Mucosa of gallbladder (tissue), 1 donor: ENCODE measurements around the gene NFATC2IP. TPM values are rescaled to one million over a fixed set of nuclear protein-coding genes. Genes with fewer than 3 reads are reported as not detected.
"Not testable (repeated sequence)": the region's sequence is repeated elsewhere in the genome, so short reads cannot be mapped to it uniquely, and the experiment has no call there.

Experiments used
- DNase-seq: peaks from one replicate; pipeline ENCODE4 v3.0.0-alpha.2; 2020; ENCODE audit warnings: low spot score
- total RNA-seq: library from RNA; stranded (reverse); gene quantifications from one replicate; pipeline ENCODE4 v1.2.1, GENCODE V29; 2021
- donor health status: DM: no; HTN: no; CAD: no.

Gene NFATC2IP
- total RNA-seq, 1 donor from 2014 or later: 39.2 TPM

GRCh38 chr16:28967156-28967555 lies 16.4 kb downstream of the NFATC2IP start:
- no peak for DNase-seq

DNA sequence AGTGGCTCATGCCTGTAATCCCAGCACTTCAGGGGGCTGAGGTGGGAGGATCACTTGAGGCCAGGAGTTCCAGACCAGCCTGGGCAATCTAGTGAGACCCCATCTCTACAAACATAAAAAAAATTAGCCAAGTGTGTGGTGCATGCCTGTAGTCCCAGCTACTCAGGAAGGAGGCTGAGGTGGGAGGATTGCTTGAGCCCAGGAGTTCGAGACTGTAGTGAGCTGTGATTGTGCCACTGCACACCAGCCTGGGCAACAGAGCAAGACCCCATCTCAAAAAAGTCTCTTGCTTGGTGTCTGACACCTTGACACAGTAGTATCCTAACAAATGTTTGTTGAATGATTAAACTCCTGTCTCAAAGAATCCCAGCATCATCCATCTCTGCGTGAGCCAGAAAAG lies 19.0 kb downstream of the NFATC2IP start:
- DNase-seq: not testable (repeated sequence)

DNA sequence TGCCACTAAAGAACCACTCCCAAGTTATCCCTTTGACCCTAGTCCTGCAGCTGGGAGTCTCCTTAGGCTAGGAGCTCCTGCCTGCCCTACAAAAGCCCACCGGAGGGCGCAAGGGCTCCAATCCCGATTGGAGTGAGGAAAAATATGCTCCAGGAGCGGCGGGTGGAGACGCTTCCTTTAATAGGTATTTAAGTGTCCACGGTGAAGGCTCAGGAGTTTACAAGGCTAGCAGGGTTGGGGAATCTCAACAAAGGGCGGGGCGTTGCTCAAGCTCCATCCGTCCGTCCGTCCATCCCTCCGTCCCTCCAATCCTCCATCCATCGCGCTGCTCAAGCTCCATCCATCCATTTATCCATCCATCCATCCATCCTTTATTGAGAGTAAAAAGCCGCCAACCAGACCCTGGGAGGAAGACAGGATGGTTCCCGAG lies 23.3 kb downstream of the NFATC2IP start:
- DNase-seq: peak; percentile 37

DNA sequence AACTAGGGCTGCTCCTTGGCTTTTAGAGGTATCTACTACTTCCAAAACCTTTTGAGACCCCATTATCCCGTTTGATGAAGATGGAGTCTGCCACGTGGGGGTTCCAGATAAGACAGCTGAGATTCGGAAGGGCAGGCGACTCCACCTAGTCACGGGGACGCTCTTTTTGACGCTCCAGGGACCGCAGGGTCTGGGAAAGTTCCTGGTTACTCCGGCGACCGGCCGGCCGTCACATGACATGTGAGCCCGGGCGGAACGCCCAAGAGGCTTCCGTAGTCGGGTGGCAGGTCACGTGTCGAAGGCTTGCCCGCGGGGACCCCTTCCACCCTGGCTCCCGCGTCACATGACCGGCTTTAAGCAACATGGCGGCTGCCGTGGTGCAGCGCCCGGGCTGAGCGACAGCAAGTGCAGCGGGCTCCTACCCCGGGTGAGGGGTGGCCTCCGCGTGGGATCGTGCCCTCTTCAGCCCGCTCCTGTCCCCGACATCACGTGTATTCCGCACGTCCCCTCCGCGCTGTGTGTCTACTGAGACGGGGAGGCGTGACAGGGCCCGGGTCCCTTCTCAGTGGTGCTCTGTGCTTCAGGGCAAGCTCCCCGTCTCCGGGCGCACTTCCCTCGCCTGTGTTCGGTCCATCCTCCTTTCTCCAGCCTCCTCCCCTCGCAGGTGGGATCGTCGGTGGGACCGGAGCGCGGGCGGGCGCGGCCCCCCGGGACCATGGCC lies 23.9 kb downstream of the NFATC2IP start, which contains the start of gene SPNS1:
TSS of gene SPNS1 (plus strand) at position 342 of the 721 bp plus-strand sequence. CDS start at position 716, 374 bp downstream.
- peak; percentile 98 for DNase-seq

DNA sequence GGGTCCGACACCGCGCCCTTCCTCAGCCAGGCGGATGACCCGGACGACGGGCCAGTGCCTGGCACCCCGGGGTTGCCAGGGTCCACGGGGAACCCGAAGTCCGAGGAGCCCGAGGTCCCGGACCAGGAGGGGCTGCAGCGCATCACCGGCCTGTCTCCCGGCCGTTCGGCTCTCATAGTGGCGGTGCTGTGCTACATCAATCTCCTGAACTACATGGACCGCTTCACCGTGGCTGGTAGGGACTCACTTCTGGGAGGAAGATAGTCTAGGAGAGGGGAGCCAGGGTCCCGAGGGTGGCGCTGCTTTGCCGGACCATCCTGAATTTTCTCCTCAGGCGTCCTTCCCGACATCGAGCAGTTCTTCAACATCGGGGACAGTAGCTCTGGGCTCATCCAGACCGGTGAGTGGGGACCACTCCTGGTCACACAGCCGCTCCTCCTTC lies 24.4 kb downstream of the NFATC2IP start:
- DNase-seq: no peak

GRCh38 chr16:28977703-28978662 lies 27.2 kb downstream of the NFATC2IP start:
- DNase-seq: no peak

GRCh38 chr16:28980330-28980729 lies 29.6 kb downstream of the NFATC2IP start:
- not testable (repeated sequence) for DNase-seq

- DNase-seq: no peak
Measured at GRCh38 chr16:28980929-28981328, 30.2 kb downstream of the NFATC2IP start.

- DNase-seq: no peak
Measured at GRCh38 chr16:28981517-28981916, 30.8 kb downstream of the NFATC2IP start.

GRCh38 chr16:28982418-28982817 lies 31.7 kb downstream of the NFATC2IP start:
- DNase-seq: no peak

DNA sequence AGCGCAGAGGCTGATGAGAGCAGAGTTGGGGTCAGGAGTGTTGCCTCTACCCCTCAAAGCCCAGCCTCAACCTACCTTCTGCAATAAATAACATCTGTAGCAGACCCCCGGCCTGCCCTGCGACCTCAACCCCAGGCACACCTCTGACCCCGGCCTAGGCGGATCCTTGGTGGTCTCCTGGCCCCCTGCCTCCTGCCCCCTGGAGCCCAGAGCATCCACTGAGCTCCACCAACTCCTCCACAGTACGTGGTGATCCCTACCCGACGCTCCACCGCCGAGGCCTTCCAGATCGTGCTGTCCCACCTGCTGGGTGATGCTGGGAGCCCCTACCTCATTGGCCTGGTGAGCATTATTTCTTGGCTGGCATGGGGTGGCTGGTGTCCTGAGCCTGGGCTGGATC lies 32.2 kb downstream of the NFATC2IP start:
- no peak for DNase-seq

GRCh38 chr16:28983644-28984043 lies 32.9 kb downstream of the NFATC2IP start:
- DNase-seq: no peak

GRCh38 chr16:28984091-28984490 lies 33.4 kb downstream of the NFATC2IP start:
- no peak for DNase-seq

GRCh38 chr16:28984619-28985135 lies 33.9 kb downstream of the NFATC2IP start, which contains the start of gene LAT:
LAT (plus strand) TSS chr16:28985052; CDS start chr16:28985418, 366 bp downstream.
- no peak for DNase-seq

- no peak for DNase-seq
Measured at GRCh38 chr16:28985211-28986041, 34.7 kb downstream of the NFATC2IP start.

- no peak for DNase-seq
Measured at GRCh38 chr16:28986046-28986445, 35.3 kb downstream of the NFATC2IP start.

GRCh38 chr16:28986492-28986891 lies 35.8 kb downstream of the NFATC2IP start:
- DNase-seq: no peak

GRCh38 chr16:28987170-28987853 lies 36.6 kb downstream of the NFATC2IP start:
- DNase-seq: no peak

DNA sequence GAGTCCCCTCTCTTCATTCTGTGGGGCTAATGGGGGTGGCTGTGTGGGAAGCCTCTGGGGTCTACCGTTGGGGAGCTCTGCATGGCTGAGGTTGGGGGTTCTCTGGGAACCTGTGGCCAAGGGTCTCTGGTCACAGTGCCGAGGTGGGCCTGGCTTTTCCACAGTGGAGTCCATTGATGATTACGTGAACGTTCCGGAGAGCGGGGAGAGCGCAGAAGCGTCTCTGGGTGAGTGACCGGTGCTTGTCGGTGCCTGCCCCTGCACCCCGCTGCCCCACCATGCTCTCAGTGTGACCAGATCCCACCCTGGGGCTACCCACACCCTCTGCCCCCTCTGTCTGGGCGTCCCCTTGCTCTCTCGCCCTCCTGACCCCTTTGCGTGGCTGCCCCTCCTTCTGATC lies 38.6 kb downstream of the NFATC2IP start:
- DNase-seq: no peak

- no peak for DNase-seq
Measured at GRCh38 chr16:28990375-28991040, 39.8 kb downstream of the NFATC2IP start.
